ENCODE data around the gene NMT1.
A peak's percentile ranks its signal among the peaks of the same experiment; 100 is the strongest.

NMT1 gene

GRCh38 chr17:45093444-45094110 is 32.5 kb downstream of the NMT1 start:
- TF ChIP-seq, protein P1, sequence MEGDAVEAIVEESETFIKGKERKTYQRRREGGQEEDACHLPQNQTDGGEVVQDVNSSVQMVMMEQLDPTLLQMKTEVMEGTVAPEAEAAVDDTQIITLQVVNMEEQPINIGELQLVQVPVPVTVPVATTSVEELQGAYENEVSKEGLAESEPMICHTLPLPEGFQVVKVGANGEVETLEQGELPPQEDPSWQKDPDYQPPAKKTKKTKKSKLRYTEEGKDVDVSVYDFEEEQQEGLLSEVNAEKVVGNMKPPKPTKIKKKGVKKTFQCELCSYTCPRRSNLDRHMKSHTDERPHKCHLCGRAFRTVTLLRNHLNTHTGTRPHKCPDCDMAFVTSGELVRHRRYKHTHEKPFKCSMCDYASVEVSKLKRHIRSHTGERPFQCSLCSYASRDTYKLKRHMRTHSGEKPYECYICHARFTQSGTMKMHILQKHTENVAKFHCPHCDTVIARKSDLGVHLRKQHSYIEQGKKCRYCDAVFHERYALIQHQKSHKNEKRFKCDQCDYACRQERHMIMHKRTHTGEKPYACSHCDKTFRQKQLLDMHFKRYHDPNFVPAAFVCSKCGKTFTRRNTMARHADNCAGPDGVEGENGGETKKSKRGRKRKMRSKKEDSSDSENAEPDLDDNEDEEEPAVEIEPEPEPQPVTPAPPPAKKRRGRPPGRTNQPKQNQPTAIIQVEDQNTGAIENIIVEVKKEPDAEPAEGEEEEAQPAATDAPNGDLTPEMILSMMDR (IDR thresholded peaks at IDR 0.05; ENCODE audit: low read depth, low read length): no peak
- no peak overlapping the region for H3K27ac ChIP-seq
- peaks cover 100% of the 10 kb centered on the region for H3K36me3 ChIP-seq
- H3K9me3 ChIP-seq (ENCODE audit: severe bottlenecking): no peaks in the 10 kb centered on the region
- H3K27me3 ChIP-seq (ENCODE audit: insufficient read depth, low read depth, severe bottlenecking): no peaks in the 10 kb centered on the region
- no peak overlapping the region for H3K4me3 ChIP-seq (ENCODE audit: low read depth, low read length)
- no peak for DNase-seq

GRCh38 chr17:45096141-45096540 is 35.0 kb downstream of the NMT1 start:
- Histone ChIP-seq H3K9me3 (ENCODE audit: severe bottlenecking) (no peaks in the 10 kb centered on the region), H3K27ac (no peak overlapping the region), H3K4me3 (ENCODE audit: low read depth, low read length) (no peak overlapping the region), H3K36me3 (peaks cover 94% of the 10 kb centered on the region), H3K27me3 (ENCODE audit: insufficient read depth, low read depth, severe bottlenecking) (no peaks in the 10 kb centered on the region)
- TF ChIP-seq, protein P1 (IDR thresholded peaks at IDR 0.05; ENCODE audit: low read depth, low read length): peak; percentile 69
- DNase-seq: peak; percentile 45

DNA sequence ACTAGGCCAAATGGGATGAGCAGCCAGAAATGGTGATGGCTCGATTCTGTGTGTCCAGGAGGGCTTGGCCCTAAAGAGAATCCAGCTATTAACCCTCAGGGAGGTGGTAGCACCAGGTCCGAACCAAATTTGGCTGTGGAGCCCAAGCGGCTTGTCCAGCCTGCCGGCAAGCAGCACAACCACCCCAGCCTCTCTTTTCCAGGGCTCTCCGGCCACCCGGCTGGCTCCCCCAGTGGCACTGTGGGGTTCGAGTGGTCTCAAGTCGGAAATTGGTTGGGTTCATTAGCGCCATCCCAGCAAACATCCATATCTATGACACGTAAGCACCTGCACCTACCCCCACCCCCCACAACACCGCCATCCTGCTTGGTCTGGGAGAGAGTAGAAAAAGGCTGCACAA is 35.8 kb downstream of the NMT1 start:
- Histone ChIP-seq H3K27ac (no peak overlapping the region), H3K27me3 (ENCODE audit: insufficient read depth, low read depth, severe bottlenecking) (no peaks in the 10 kb centered on the region), H3K9me3 (ENCODE audit: severe bottlenecking) (no peaks in the 10 kb centered on the region), H3K36me3 (peaks cover 91% of the 10 kb centered on the region), H3K4me3 (ENCODE audit: low read depth, low read length) (no peak overlapping the region)
- TF ChIP-seq, protein P1 (IDR thresholded peaks at IDR 0.05; ENCODE audit: low read depth, low read length): no peak
- DNase-seq: no peak

GRCh38 chr17:45098081-45098868 is 37.2 kb downstream of the NMT1 start:
- H3K4me3 ChIP-seq (ENCODE audit: low read depth, low read length): no peak overlapping the region
- H3K27me3 ChIP-seq (ENCODE audit: insufficient read depth, low read depth, severe bottlenecking): no peaks in the 10 kb centered on the region
- no peak overlapping the region for H3K27ac ChIP-seq
- peaks cover 91% of the 10 kb centered on the region for H3K36me3 ChIP-seq
- TF ChIP-seq, protein P1 (IDR thresholded peaks at IDR 0.05; ENCODE audit: low read depth, low read length): no peak
- H3K9me3 ChIP-seq (ENCODE audit: severe bottlenecking): no peaks in the 10 kb centered on the region
- no peak for DNase-seq

GRCh38 chr17:45098869-45099616 is 37.9 kb downstream of the NMT1 start:
- H3K9me3 ChIP-seq (ENCODE audit: severe bottlenecking): no peaks in the 10 kb centered on the region
- peak; percentile 96 for DNase-seq
- H3K27ac ChIP-seq: no peak overlapping the region
- no peaks in the 10 kb centered on the region for H3K27me3 ChIP-seq (ENCODE audit: insufficient read depth, low read depth, severe bottlenecking)
- TF ChIP-seq, protein P1 (IDR thresholded peaks at IDR 0.05; ENCODE audit: low read depth, low read length): peak; percentile 99
- H3K4me3 ChIP-seq (ENCODE audit: low read depth, low read length): no peak overlapping the region
- H3K36me3 ChIP-seq: peaks cover 91% of the 10 kb centered on the region

Measured in WERI-Rb-1 (cell line).